Neuronal stem cell (in vitro differentiated cells): ENCODE results near the gene GSC2.

ENCODE experiments used
- DNase-seq: peaks from one replicate; pipeline ENCODE4 v3.0.0-alpha.2; 2013; ENCODE audit warnings: low spot score
- H2AFZ ChIP-seq: one replicate; pipeline ENCODE4 v1.6.1; 2013; ENCODE audit warnings: mild to moderate bottlenecking, low read length, inconsistent platforms
- H2AK5ac ChIP-seq: 2 replicates; pipeline ENCODE4 v1.6.1; 2013; ENCODE audit warnings: low read depth, mild to moderate bottlenecking, inconsistent platforms, low read length, moderate library complexity, mixed read lengths
- H2BK120ac ChIP-seq: 2 replicates; pipeline ENCODE4 v1.6.1; 2013; ENCODE audit warnings: low read depth, mild to moderate bottlenecking, inconsistent platforms, low read length, moderate library complexity, mixed read lengths
- H2BK12ac ChIP-seq: one replicate; pipeline ENCODE4 v1.6.1; 2013; ENCODE audit warnings: low read length, inconsistent platforms
- H2BK15ac ChIP-seq: 2 replicates; pipeline ENCODE4 v1.6.1; 2013; ENCODE audit warnings: mild to moderate bottlenecking, low read length, inconsistent platforms, mixed read lengths
- H2BK5ac ChIP-seq: one replicate; pipeline ENCODE4 v1.6.1; 2013; ENCODE audit warnings: inconsistent platforms, mild to moderate bottlenecking, low read length, moderate library complexity
- H3K14ac ChIP-seq: one replicate; pipeline ENCODE4 v1.6.1; 2013; ENCODE audit warnings: low read length, inconsistent platforms
- H3K18ac ChIP-seq: 2 replicates; pipeline ENCODE4 v1.6.1; 2013; ENCODE audit warnings: low read length, inconsistent platforms
- H3K23ac ChIP-seq: 2 replicates; pipeline ENCODE4 v1.6.1; 2013; ENCODE audit warnings: low read depth, mild to moderate bottlenecking, mixed read lengths, low read length, inconsistent platforms; ENCODE audit not compliant: poor library complexity
- H3K27ac ChIP-seq: replicated peaks from 3 replicates; pipeline ENCODE4 v1.5.1; 2013; ENCODE audit warnings: low read length, inconsistent platforms
- H3K27me3 ChIP-seq, 3 experiments: 2 replicates each; pipeline ENCODE4 v1.6.1; 2013; ENCODE audit warnings: low read length in 3 of 3, mild to moderate bottlenecking in 2 of 3, inconsistent platforms in 1 of 3, low read depth in 1 of 3, mixed read lengths in 1 of 3, moderate library complexity in 1 of 3; ENCODE audit not compliant: control insufficient read depth in 3 of 3, insufficient read depth in 3 of 3
- H3K36me3 ChIP-seq, 2 donors: replicated peaks in 1 of 2; 2 replicates each; pipeline ENCODE4 v1.6.1; 2013; ENCODE audit warnings: low read length in 2 of 2; ENCODE audit not compliant: control insufficient read depth in 2 of 2, insufficient read depth in 2 of 2
- H3K4ac ChIP-seq: 2 replicates; pipeline ENCODE4 v1.6.1; 2013; ENCODE audit warnings: inconsistent platforms, mild to moderate bottlenecking, low read length, moderate library complexity
- H3K4me1 ChIP-seq, 2 donors: 1 replicate in 1 of 2; 2 replicates in 1 of 2; pipeline ENCODE4 v1.6.1; 2013; ENCODE audit warnings: low read length in 2 of 2, low read depth in 1 of 2; ENCODE audit not compliant: control insufficient read depth in 2 of 2, insufficient read depth in 1 of 2
- H3K4me2 ChIP-seq: one replicate; pipeline ENCODE4 v1.6.1; 2013; ENCODE audit warnings: mild to moderate bottlenecking, low read length, inconsistent platforms; ENCODE audit not compliant: insufficient read depth, poor library complexity, severe bottlenecking
- H3K4me3 ChIP-seq, 2 donors: 2 replicates each; pipeline ENCODE4 v1.5.1; 2013; ENCODE audit warnings: low read length in 2 of 2, mild to moderate bottlenecking in 2 of 2, inconsistent platforms in 1 of 2, moderate library complexity in 1 of 2
- H3K79me1 ChIP-seq: one replicate; pipeline ENCODE4 v1.6.1; 2013; ENCODE audit warnings: low read depth, mild to moderate bottlenecking, inconsistent platforms, low read length, moderate library complexity
- H3K9ac ChIP-seq: one replicate; pipeline ENCODE4 v1.6.1; 2013; ENCODE audit warnings: mild to moderate bottlenecking, low read depth, low read length, inconsistent platforms; ENCODE audit not compliant: poor library complexity
- H3K9me3 ChIP-seq, 2 donors: replicated peaks in 1 of 2; 2 replicates each; pipeline versions ENCODE3 to v1.6.1; 2013; ENCODE audit warnings: low read length in 2 of 2, mild to moderate bottlenecking in 2 of 2, inconsistent platforms in 1 of 2, low read depth in 1 of 2, mixed read lengths in 1 of 2, moderate library complexity in 1 of 2; ENCODE audit not compliant: control insufficient read depth in 2 of 2, insufficient read depth in 1 of 2
- H4K8ac ChIP-seq: one replicate; pipeline ENCODE4 v1.6.1; 2013; ENCODE audit warnings: low read depth, mild to moderate bottlenecking, inconsistent platforms, low read length, moderate library complexity
- H4K91ac ChIP-seq: one replicate; pipeline ENCODE4 v1.6.1; 2013; ENCODE audit warnings: low read length, low read depth, mild to moderate bottlenecking, inconsistent platforms; ENCODE audit not compliant: poor library complexity
- WGBS, 2 donors: extraction: QIAGEN DNeasy Blood & Tissue Kit; methylation state at CpG; one replicate each; pipeline ENCODE4 v1.1.7; 2013; ENCODE audit warnings: missing lambda C conversion rate in 2 of 2, mixed read lengths in 1 of 2; ENCODE audit not compliant: insufficient read length in 2 of 2, insufficient replicate concordance in 1 of 2; ENCODE audit errors: extremely low coverage in 2 of 2; 5-methylcytosine and 5-hydroxymethylcytosine counted together

Gene GSC2

GRCh38 chr22:19118329-19118880, 31.7 kb downstream of the GSC2 start:
- Histone ChIP-seq H2AK5ac (no peak overlapping the region), H4K91ac (no peak overlapping the region), H3K4me3 (no peak overlapping the region), H3K14ac (peak overlapping the region; percentile 43), H3K4ac (no peak overlapping the region), H3K9ac (no peak overlapping the region), H3K23ac (no peak overlapping the region), H2AFZ (no peak overlapping the region), H2BK120ac (no peak overlapping the region), H3K36me3 (peaks cover 7 to 36% of the 10 kb centered on the region in 2 donors), H3K79me1 (peaks cover 25% of the 10 kb centered on the region), H3K4me2 (no peak overlapping the region), H3K27me3 (no peaks in the 10 kb centered on the region), H3K4me1 (peaks cover 4 to 19% of the 10 kb centered on the region in 2 donors), H2BK5ac (no peak overlapping the region), H3K9me3 (no peaks in the 10 kb centered on the region), H2BK15ac (no peak overlapping the region), H4K8ac (no peak overlapping the region), H2BK12ac (no peak overlapping the region), H3K18ac (no peak overlapping the region), H3K27ac (no peak overlapping the region)
- no CpG with 5 or more reads among the region's 4 CpGs for WGBS, 2 donors
- DNase-seq: no peak

GRCh38 chr22:19117111-19117512, 33.0 kb downstream of the GSC2 start:
- Histone ChIP-seq H3K4me1 (peaks cover 4 to 18% of the 10 kb centered on the region in 2 donors), H3K23ac (no peak overlapping the region), H3K36me3 (peaks cover 7 to 45% of the 10 kb centered on the region in 2 donors), H3K4me2 (no peak overlapping the region), H3K27ac (no peak overlapping the region), H2BK15ac (no peak overlapping the region), H2BK120ac (no peak overlapping the region), H3K18ac (no peak overlapping the region), H4K91ac (no peak overlapping the region), H2BK12ac (no peak overlapping the region), H3K9me3 (no peaks in the 10 kb centered on the region), H2BK5ac (no peak overlapping the region), H2AFZ (no peak overlapping the region), H4K8ac (no peak overlapping the region), H3K27me3 (no peaks in the 10 kb centered on the region), H3K14ac (no peak overlapping the region), H2AK5ac (no peak overlapping the region), H3K4ac (no peak overlapping the region), H3K79me1 (peaks cover 25% of the 10 kb centered on the region), H3K4me3 (no peak overlapping the region), H3K9ac (peak overlapping the region; percentile 33)
- no CpG with 5 or more reads among the region's 9 CpGs for WGBS, 2 donors
- DNase-seq: no peak

GRCh38 chr22:19115628-19116027, 34.5 kb downstream of the GSC2 start:
- H3K18ac ChIP-seq: no peak overlapping the region
- H3K9me3 ChIP-seq: no peaks in the 10 kb centered on the region
- H3K9ac ChIP-seq: no peak overlapping the region
- no peak for DNase-seq
- no peak overlapping the region for H2BK15ac ChIP-seq
- H3K14ac ChIP-seq: no peak overlapping the region
- no peak overlapping the region for H3K4me3 ChIP-seq
- H3K4me2 ChIP-seq: no peak overlapping the region
- H3K36me3 ChIP-seq: peaks cover 7 to 45% of the 10 kb centered on the region in 2 donors
- H2AK5ac ChIP-seq: no peak overlapping the region
- no peaks in the 10 kb centered on the region for H3K27me3 ChIP-seq
- no peak overlapping the region for H3K23ac ChIP-seq
- no CpG with 5 or more reads among the region's 4 CpGs for WGBS, 2 donors
- no peak overlapping the region for H2BK5ac ChIP-seq
- H3K4me1 ChIP-seq: peaks cover 4 to 19% of the 10 kb centered on the region in 2 donors
- H3K79me1 ChIP-seq: peaks cover 20% of the 10 kb centered on the region
- no peak overlapping the region for H2AFZ ChIP-seq
- H4K91ac ChIP-seq: no peak overlapping the region
- H3K27ac ChIP-seq: no peak overlapping the region
- no peak overlapping the region for H2BK120ac ChIP-seq
- no peak overlapping the region for H2BK12ac ChIP-seq
- no peak overlapping the region for H3K4ac ChIP-seq
- H4K8ac ChIP-seq: no peak overlapping the region

- H3K27ac ChIP-seq: no peak overlapping the region
- H3K23ac ChIP-seq: peak overlapping the region; percentile 76
- no peak overlapping the region for H2BK5ac ChIP-seq
- no peak overlapping the region for H3K4me2 ChIP-seq
- no peak overlapping the region for H3K14ac ChIP-seq
- H3K4me3 ChIP-seq: no peak overlapping the region
- H4K8ac ChIP-seq: no peak overlapping the region
- no peak overlapping the region for H3K4ac ChIP-seq
- no peak overlapping the region for H2BK120ac ChIP-seq
- H3K4me1 ChIP-seq: peaks cover 2 to 18% of the 10 kb centered on the region in 2 donors
- no peaks in the 10 kb centered on the region for H3K27me3 ChIP-seq
- H3K9me3 ChIP-seq: no peaks in the 10 kb centered on the region
- no peak overlapping the region for H3K9ac ChIP-seq
- no peak overlapping the region for H2AFZ ChIP-seq
- no peak for DNase-seq
- no peak overlapping the region for H4K91ac ChIP-seq
- no peak overlapping the region for H3K18ac ChIP-seq
- no CpG with 5 or more reads among the region's 4 CpGs for WGBS, 2 donors
- H2BK15ac ChIP-seq: no peak overlapping the region
- H3K79me1 ChIP-seq: peaks cover 22% of the 10 kb centered on the region
- H2AK5ac ChIP-seq: no peak overlapping the region
- H2BK12ac ChIP-seq: peak overlapping the region; percentile 36
- H3K36me3 ChIP-seq: peaks cover 7 to 41% of the 10 kb centered on the region in 2 donors
Observed at GRCh38 chr22:19114984-19115552, 35.0 kb downstream of the GSC2 start.
